Keratinocyte (primary cell): Measurements from ENCODE around the gene SPTAN1. TPM values are rescaled to one million over a fixed set of nuclear protein-coding genes. Genes with fewer than 3 reads are reported as not detected.

Experiments
- DNase-seq: peaks from one replicate; pipeline ENCODE4 v3.0.0-alpha.2; 2011; ENCODE audit warnings: low read depth, missing footprints, low spot score
- FAIRE-seq: peaks from 2 replicates; lab custom pipeline; 2011; peaks lifted over from hg19 to GRCh38; lab: Jason Lieb, UNC
- H2AFZ ChIP-seq: 2 replicates; pipeline ENCODE4 v1.6.0; 2012; ENCODE audit warnings: low read length, control low read depth, inconsistent platforms; ENCODE audit not compliant: control insufficient read depth
- H3K27ac ChIP-seq: 2 replicates; pipeline ENCODE4 v1.5.1; 2011; ENCODE audit warnings: low read length; ENCODE audit not compliant: control insufficient read depth, insufficient read depth
- H3K27me3 ChIP-seq: 3 replicates; pipeline ENCODE4 v1.6.0; 2011; ENCODE audit warnings: low read length; ENCODE audit not compliant: control insufficient read depth, insufficient read depth; ENCODE audit errors: extremely low read depth
- H3K36me3 ChIP-seq, 2 experiments: 2 replicates in 1 of 2; 3 replicates in 1 of 2; pipeline ENCODE4 v1.5.1; 2011; ENCODE audit warnings: low read length in 2 of 2, mild to moderate bottlenecking in 1 of 2; ENCODE audit not compliant: control insufficient read depth in 2 of 2, insufficient read depth in 2 of 2; ENCODE audit errors: extremely low read depth in 1 of 2
- H3K4me1 ChIP-seq: 3 replicates; pipeline ENCODE4 v1.5.1; 2011; ENCODE audit warnings: low read length; ENCODE audit not compliant: control insufficient read depth, insufficient read depth; ENCODE audit errors: extremely low read depth
- H3K4me2 ChIP-seq: 3 replicates; pipeline ENCODE4 v1.6.0; 2011; ENCODE audit warnings: low read depth, low read length; ENCODE audit not compliant: control insufficient read depth, insufficient read depth; ENCODE audit errors: extremely low read depth
- H3K4me3 ChIP-seq, 3 experiments: fragments of 200-600 bp in 1 of 3; sonication (generic) in 1 of 3; 2 replicates in 2 of 3; 3 replicates in 1 of 3; pipeline ENCODE4 v1.5.1; 2011 to 2016; ENCODE audit warnings: low read length in 3 of 3, mild to moderate bottlenecking in 3 of 3, control low read depth in 2 of 3, inconsistent platforms in 1 of 3, low read depth in 1 of 3, mixed read lengths in 1 of 3, mixed run types in 1 of 3, moderate library complexity in 1 of 3; ENCODE audit not compliant: control insufficient read depth in 2 of 3, insufficient read depth in 2 of 3; ENCODE audit errors: extremely low read depth in 1 of 3
- H3K79me2 ChIP-seq: 2 replicates; pipeline ENCODE4 v1.6.0; 2012; ENCODE audit warnings: low read length; ENCODE audit not compliant: control insufficient read depth, insufficient read depth
- H3K9ac ChIP-seq: 3 replicates; pipeline ENCODE4 v1.6.0; 2011; ENCODE audit warnings: low read length; ENCODE audit not compliant: control insufficient read depth, insufficient read depth; ENCODE audit errors: extremely low read depth
- H3K9me1 ChIP-seq: 3 replicates; pipeline ENCODE4 v1.6.0; 2011; ENCODE audit warnings: low read length; ENCODE audit not compliant: control insufficient read depth, insufficient read depth; ENCODE audit errors: extremely low read depth
- H3K9me3 ChIP-seq: 2 replicates; pipeline ENCODE4 v1.5.1; 2012; ENCODE audit warnings: low read depth, low read length; ENCODE audit not compliant: control insufficient read depth
- H4K20me1 ChIP-seq: 3 replicates; pipeline ENCODE4 v1.6.0; 2011; ENCODE audit warnings: low read length; ENCODE audit not compliant: control insufficient read depth, insufficient read depth; ENCODE audit errors: extremely low read depth
- EZH2 ChIP-seq: IDR thresholded peaks from one replicate; pipeline ENCODE4 v1.6.1; 2012; ENCODE audit warnings: inconsistent platforms, mild to moderate bottlenecking, low read length, moderate library complexity
- dilution Hi-C: fragments of 300-500 bp; cut with MboI; formaldehyde crosslinking; loops from one replicate; pipeline ENCODE4 v1.7.0; 2020; ENCODE audit warnings: low sequenced_read_pairs; ENCODE audit not compliant: extremely low pct_ligation_motif_present
- polyA plus RNA-seq, 5 experiments: library from polyadenylated mRNA; depleted of rRNA in 3 of 5; stranded (reverse) in 3 of 5; stranded (forward) in 1 of 5; unstranded in 1 of 5; fragments of >200 nt; gene quantifications; 1 replicate in 1 of 5; 2 replicates in 3 of 5; 3 replicates in 1 of 5; pipeline versions ENCODE4 v1.2.1 to v1.2.3, GENCODE V29; 2011 to 2012; ENCODE audit warnings: missing spikeins in 2 of 5, low read depth in 1 of 5, low replicate concordance in 1 of 5
- TF ChIP-seq, protein P1 (sequence below), 3 experiments: IDR thresholded peaks in 1 of 3; conservative IDR thresholded peaks in 1 of 3; optimal IDR thresholded peaks in 1 of 3; 2 replicates in 2 of 3; 3 replicates in 1 of 3; pipeline versions ENCODE3 to v1.5.1; 2011; ENCODE audit warnings: low read length in 3 of 3, mild to moderate bottlenecking in 3 of 3, moderate library complexity in 2 of 3, control low read depth in 1 of 3, inconsistent platforms in 1 of 3; ENCODE audit not compliant: insufficient read depth in 2 of 3; ENCODE audit errors: extremely low read depth in 1 of 3

The SPTAN1 gene
- polyA plus RNA-seq, 1 donor (not counting 4 experiments of a cell fraction or from before 2014, with no cell fraction given): 98.7 TPM

DNA sequence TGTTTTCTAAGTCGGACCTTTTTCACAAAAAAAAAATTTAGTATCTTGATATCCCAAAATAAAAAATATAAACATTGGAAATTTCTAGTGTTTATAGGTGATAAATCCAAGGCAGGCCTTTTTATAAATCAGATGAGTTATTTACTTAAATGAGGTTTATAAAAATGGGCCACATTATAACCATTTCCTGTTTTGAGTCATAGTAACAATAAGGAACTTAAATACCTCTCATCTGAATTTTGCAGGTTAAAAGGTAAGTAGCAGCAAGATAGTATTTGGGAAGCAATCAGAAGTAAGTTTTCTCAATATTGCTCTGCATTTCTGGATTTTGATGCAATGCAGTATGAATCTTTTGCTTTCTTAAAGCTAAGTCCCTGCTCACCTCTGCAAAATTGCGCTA is 3.9 kb downstream of the SPTAN1 start:
- FAIRE-seq (no peak), DNase-seq (no peak)
- Histone ChIP-seq H3K79me2 (peaks cover 73% of the 10 kb centered on the region), H3K4me2 (peak overlapping the region; percentile 9), H3K9me1 (no peaks in the 10 kb centered on the region), H3K27ac (no peak overlapping the region), H3K4me1 (peaks cover 52% of the 10 kb centered on the region), H3K36me3 (no peaks in the 10 kb centered on the region), H2AFZ (no peak overlapping the region), H4K20me1 (peaks cover 22% of the 10 kb centered on the region), H3K9me3 (no peaks in the 10 kb centered on the region), H3K27me3 (no peaks in the 10 kb centered on the region), H3K4me3 (no peak overlapping the region), H3K9ac (no peak overlapping the region)
- no peak for TF ChIP-seq EZH2
- TF ChIP-seq, protein P1, sequence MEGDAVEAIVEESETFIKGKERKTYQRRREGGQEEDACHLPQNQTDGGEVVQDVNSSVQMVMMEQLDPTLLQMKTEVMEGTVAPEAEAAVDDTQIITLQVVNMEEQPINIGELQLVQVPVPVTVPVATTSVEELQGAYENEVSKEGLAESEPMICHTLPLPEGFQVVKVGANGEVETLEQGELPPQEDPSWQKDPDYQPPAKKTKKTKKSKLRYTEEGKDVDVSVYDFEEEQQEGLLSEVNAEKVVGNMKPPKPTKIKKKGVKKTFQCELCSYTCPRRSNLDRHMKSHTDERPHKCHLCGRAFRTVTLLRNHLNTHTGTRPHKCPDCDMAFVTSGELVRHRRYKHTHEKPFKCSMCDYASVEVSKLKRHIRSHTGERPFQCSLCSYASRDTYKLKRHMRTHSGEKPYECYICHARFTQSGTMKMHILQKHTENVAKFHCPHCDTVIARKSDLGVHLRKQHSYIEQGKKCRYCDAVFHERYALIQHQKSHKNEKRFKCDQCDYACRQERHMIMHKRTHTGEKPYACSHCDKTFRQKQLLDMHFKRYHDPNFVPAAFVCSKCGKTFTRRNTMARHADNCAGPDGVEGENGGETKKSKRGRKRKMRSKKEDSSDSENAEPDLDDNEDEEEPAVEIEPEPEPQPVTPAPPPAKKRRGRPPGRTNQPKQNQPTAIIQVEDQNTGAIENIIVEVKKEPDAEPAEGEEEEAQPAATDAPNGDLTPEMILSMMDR (optimal IDR thresholded peaks at IDR 0.05 in 1 of 3, IDR thresholded peaks at IDR 0.05 in 1 of 3, conservative IDR thresholded peaks at IDR 0.05 in 1 of 3; ENCODE audit: extremely low read depth in 1 of 3, insufficient read depth in 2 of 3, low read length in 3 of 3): no peak
- dilution Hi-C loops: no loop called here

DNA sequence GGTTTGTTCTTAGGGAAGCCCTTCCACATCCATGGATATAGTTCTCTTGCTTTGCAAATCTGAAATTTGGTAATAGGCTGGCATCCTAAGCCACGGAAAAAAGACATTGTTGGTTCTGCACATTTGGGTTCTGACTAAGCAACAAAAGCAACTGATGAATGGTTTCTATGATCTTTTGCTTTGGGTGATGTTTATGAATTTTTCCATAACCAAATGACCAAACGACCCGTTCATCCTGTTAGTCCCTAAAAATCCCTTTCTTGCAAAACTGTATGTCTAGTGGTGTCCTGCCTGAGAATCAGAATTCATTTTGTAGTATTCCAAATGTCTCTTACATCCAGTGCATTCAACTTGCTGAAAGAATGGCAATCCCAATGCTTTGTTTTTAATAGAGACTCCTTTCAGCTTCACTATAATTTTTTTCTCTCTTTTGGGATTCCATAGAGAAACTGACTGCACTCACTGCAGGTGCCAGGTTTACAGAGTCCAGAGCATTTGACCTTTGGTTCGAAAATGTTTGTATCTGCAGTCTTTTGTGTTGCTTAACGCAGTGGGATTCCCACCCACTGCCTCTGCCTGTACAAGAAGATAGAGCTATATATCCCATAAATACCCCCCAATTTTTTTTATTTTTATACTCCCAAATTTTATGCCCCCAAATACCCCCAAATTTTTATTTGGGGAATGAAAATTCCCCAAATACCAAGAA is 4.7 kb downstream of the SPTAN1 start:
- no peak for DNase-seq
- H4K20me1 ChIP-seq: peaks cover 22% of the 10 kb centered on the region

More for the DNA sequence above, 4.7 kb downstream of the SPTAN1 start:
- no peaks in the 10 kb centered on the region for H3K36me3 ChIP-seq
- no peak overlapping the region for H3K27ac ChIP-seq
- H3K9me1 ChIP-seq: no peaks in the 10 kb centered on the region
- H3K9ac ChIP-seq: no peak overlapping the region
- no peak overlapping the region for H2AFZ ChIP-seq
- no peak overlapping the region for H3K4me2 ChIP-seq
- FAIRE-seq: no peak
- dilution Hi-C loops: no loop called here
- H3K79me2 ChIP-seq: peaks cover 79% of the 10 kb centered on the region
- no peaks in the 10 kb centered on the region for H3K9me3 ChIP-seq
- TF ChIP-seq EZH2: no peak
- TF ChIP-seq, protein P1 (optimal IDR thresholded peaks at IDR 0.05 in 1 of 3, IDR thresholded peaks at IDR 0.05 in 1 of 3, conservative IDR thresholded peaks at IDR 0.05 in 1 of 3; ENCODE audit: extremely low read depth in 1 of 3, insufficient read depth in 2 of 3, low read length in 3 of 3): no peak
- no peak overlapping the region for H3K4me3 ChIP-seq
- peaks cover 46% of the 10 kb centered on the region for H3K4me1 ChIP-seq
- H3K27me3 ChIP-seq: no peaks in the 10 kb centered on the region
